ENCODE data around the gene NRAP. TPM values are rescaled to one million over a fixed set of nuclear protein-coding genes. Genes with fewer than 3 reads are reported as not detected.

The NRAP gene
- total and polyA plus RNA-seq, 4 donors = 0.05 to 0.13 (median 0.10) TPM

GRCh38 chr10:113539789-113540188 lies 124.1 kb downstream of the NRAP start:
- TF ChIP-seq ZBTB33 (IDR thresholded peaks at IDR 0.05) = no peak
- TF ChIP-seq HNF4G (IDR thresholded peaks at IDR 0.05) = no peak
- no peak for TF ChIP-seq MAX (IDR thresholded peaks at IDR 0.05)
- no peak for TF ChIP-seq YY1 (IDR thresholded peaks at IDR 0.05)
- no peak for TF ChIP-seq TAF1 (conservative IDR thresholded peaks at IDR 0.05)
- TF ChIP-seq ATF3 (IDR thresholded peaks at IDR 0.05) = peak; percentile 50
- TF ChIP-seq EGR1 (IDR thresholded peaks at IDR 0.05; ENCODE audit: low read depth in 2 of 2) = no peak
- peak; percentile 38 for TF ChIP-seq SP1 (IDR thresholded peaks at IDR 0.05)
- peak; percentile 55 for TF ChIP-seq FOXA2 (IDR thresholded peaks at IDR 0.05)
- TF ChIP-seq NR2F2 (IDR thresholded peaks at IDR 0.05) = no peak
- no peak for TF ChIP-seq FOXA1 (IDR thresholded peaks at IDR 0.05)
- no peak for TF ChIP-seq CTCF (IDR thresholded peaks at IDR 0.05; ENCODE audit: low read depth, low read length, missing input control)
- TF ChIP-seq JUND (IDR thresholded peaks at IDR 0.05) = peak; percentile 85 to 88
- peak; percentile 56 to 69 for TF ChIP-seq RXRA (IDR thresholded peaks at IDR 0.05)
- peak; percentile 43 to 49 for TF ChIP-seq HNF4A (conservative IDR thresholded peaks at IDR 0.05)
- peaks cover 18 to 47% (median 38%) of the 10 kb centered on the region in 4 donors for H3K4me1 ChIP-seq (ENCODE audit: control insufficient read depth in 4 of 4, insufficient read depth in 4 of 4, low read length in 3 of 4)
- 32% methylated on average over 7 of the region's 7 CpGs for WGBS
- no peak overlapping the region for H3K4me3 ChIP-seq (ENCODE audit: low read depth in 1 of 3, low read length in 3 of 3)
- H3K36me3 ChIP-seq (ENCODE audit: control insufficient read depth in 4 of 4, insufficient read depth in 3 of 4, low read depth in 1 of 4, low read length in 3 of 4) = no peaks in the 10 kb centered on the region
- no peak overlapping the region for H3K9ac ChIP-seq (ENCODE audit: low read depth in 1 of 2, low read length in 2 of 2)
- H3K27me3 ChIP-seq (ENCODE audit: control insufficient read depth in 4 of 4, insufficient read depth in 4 of 4, low read length in 3 of 4) = no peaks in the 10 kb centered on the region
- peak overlapping the region; percentile 75 to 89 for H3K27ac ChIP-seq (ENCODE audit: low read depth in 1 of 2, low read length in 2 of 2)
- no peak for DNase-seq (ENCODE audit: low spot score)
- no peaks in the 10 kb centered on the region for H3K9me3 ChIP-seq (ENCODE audit: control insufficient read depth in 4 of 4, low read length in 3 of 4)

Other genes starting within 250 kb of the NRAP start
- 100 to 1,000 TPM; 147 to 247 TPM for gene HABP2, start 111.0 kb downstream of the NRAP start, total RNA-seq
- 100 to 1,000 TPM; 109 to 259 TPM for gene HABP2, start 111.0 kb downstream of the NRAP start, polyA plus RNA-seq
- 10 to 100 TPM in 1 of 2 donors, 1 to 10 TPM in 1; 8.8 to 25.0 TPM for gene CASP7, start 15.9 kb upstream of the NRAP start, total RNA-seq
- gene CASP7, start 15.9 kb upstream of the NRAP start, polyA plus RNA-seq = 10 to 100 TPM in 1 of 2 donors, 1 to 10 TPM in 1; 9.9 to 12.9 TPM
- under 1 TPM in 1 of 2 donors, not detected in 1; under 0.01 TPM for gene PLEKHS1, start 87.6 kb upstream of the NRAP start, total RNA-seq
- gene PLEKHS1, start 87.6 kb upstream of the NRAP start, polyA plus RNA-seq = not detected
- 10 to 100 TPM in 1 of 2 donors, 1 to 10 TPM in 1; 7.9 to 11.3 TPM for gene DCLRE1A, start 190.0 kb upstream of the NRAP start, total RNA-seq
- gene DCLRE1A, start 190.0 kb upstream of the NRAP start, polyA plus RNA-seq = 1 to 10 TPM; 1.9 to 4.9 TPM
- 10 to 100 TPM in 1 of 2 donors, 1 to 10 TPM in 1; 9.3 to 14.2 TPM for gene NHLRC2, start 190.6 kb upstream of the NRAP start, total RNA-seq
- 1 to 10 TPM; 2.3 to 5.4 TPM for gene NHLRC2, start 190.6 kb upstream of the NRAP start, polyA plus RNA-seq

Data from liver (tissue), 9 donors.